Stomach (tissue), 4 donors: ENCODE results near the gene CEP112.

Experiments used
- CTCF ChIP-seq, 7 experiments: fragments of 450-650 bp in 4 of 7; fragments of 200-600 bp in 3 of 7; sonication (generic) in 3 of 7; IDR thresholded peaks; one replicate each; pipeline ENCODE4 v1.5.1; 2016 to 2019; ENCODE audit warnings: antibody characterized with exemption in 7 of 7, control low read depth in 2 of 7, mild to moderate bottlenecking in 1 of 7
- EP300 ChIP-seq: sonication (generic); formaldehyde crosslinking; IDR thresholded peaks from one replicate; pipeline ENCODE4 v1.6.1; 2017; ENCODE audit warnings: antibody characterized with exemption
- POLR2A ChIP-seq, 4 donors: fragments of 450-650 bp; IDR thresholded peaks; one replicate each; pipeline ENCODE4 v1.6.1; 2016; ENCODE audit warnings: antibody characterized with exemption in 4 of 4, control low read depth in 2 of 4, mild to moderate bottlenecking in 1 of 4, moderate library complexity in 1 of 4

- no peak for TF ChIP-seq CTCF (IDR thresholded peaks at IDR 0.05)
- TF ChIP-seq POLR2A (IDR thresholded peaks at IDR 0.05), result no peak
- no peak for TF ChIP-seq EP300
Observed at GRCh38 chr17:65790241-65790640, 401.7 kb downstream of the CEP112 start.
